H1 (cell line): ENCODE data around the gene SIM2. TPM values are rescaled to one million over a fixed set of nuclear protein-coding genes. Genes with fewer than 3 reads are reported as not detected.
A peak's percentile ranks its signal among the peaks of the same experiment; 100 is the strongest.

Experiments
- CTCF ChIA-PET: fragments of 300-600 bp; sonication (Branson Sonifier 250); formaldehyde crosslinking; loops from one replicate; lab custom pipeline; 2021; ENCODE audit not compliant: partially characterized antibody; lab: Charles Lee
- POLR2A ChIA-PET: fragments of 300-600 bp; sonication (Branson Sonifier 250); formaldehyde crosslinking; loops from one replicate; lab custom pipeline; 2021; ENCODE audit warnings: inconsistent platforms; ENCODE audit not compliant: partially characterized antibody; lab: Charles Lee
- DNase-seq, 2 experiments: peaks; one replicate each; pipeline versions ENCODE4 v3.0.0 to v3.0.0-alpha.2; 2010 to 2022; ENCODE audit warnings: low spot score in 2 of 2, low read depth in 1 of 2, mixed read lengths in 1 of 2
- FAIRE-seq: peaks from 2 replicates; lab custom pipeline; 2011; peaks lifted over from hg19 to GRCh38; lab: Jason Lieb, UNC
- H2AFZ ChIP-seq: 2 replicates; pipeline ENCODE4 v1.8.1; 2012; ENCODE audit warnings: low read length, inconsistent platforms
- H2AK5ac ChIP-seq: 2 replicates; pipeline ENCODE4 v1.6.1; 2013; ENCODE audit warnings: low read depth, low read length
- H2BK120ac ChIP-seq: replicated peaks from 2 replicates; pipeline ENCODE3; 2013; ENCODE audit warnings: low read depth, low read length, inconsistent platforms
- H2BK12ac ChIP-seq: 2 replicates; pipeline ENCODE4 v1.6.1; 2013; ENCODE audit warnings: low read depth, low read length
- H2BK15ac ChIP-seq: 2 replicates; pipeline ENCODE4 v1.6.1; 2013; ENCODE audit warnings: low read length
- H2BK20ac ChIP-seq: 2 replicates; pipeline ENCODE4 v1.6.1; 2013; ENCODE audit warnings: low read length
- H2BK5ac ChIP-seq: 2 replicates; pipeline ENCODE4 v1.6.1; 2013; ENCODE audit warnings: low read depth, low read length
- H3K14ac ChIP-seq: 2 replicates; pipeline ENCODE4 v1.6.1; 2013; ENCODE audit warnings: inconsistent platforms; ENCODE audit not compliant: insufficient read length
- H3K18ac ChIP-seq: 2 replicates; pipeline ENCODE4 v1.6.1; 2013; ENCODE audit warnings: low read length; ENCODE audit errors: extremely low read depth
- H3K23ac ChIP-seq: 2 replicates; pipeline ENCODE4 v1.6.1; 2013; ENCODE audit warnings: inconsistent platforms; ENCODE audit not compliant: insufficient read length
- H3K23me2 ChIP-seq: 2 replicates; pipeline ENCODE4 v1.6.1; 2013; ENCODE audit warnings: low read depth, low read length
- H3K27ac ChIP-seq: 2 replicates; pipeline ENCODE4 v1.6.1; 2011; ENCODE audit warnings: low read depth, low read length, inconsistent platforms
- H3K27me3 ChIP-seq, 4 experiments: replicated peaks in 1 of 4; 1 replicate in 1 of 4; 2 replicates in 3 of 4; pipeline versions ENCODE4 v1.6.1 to v1.8.1; 2011 to 2013; ENCODE audit warnings: low read length in 3 of 4, mild to moderate bottlenecking in 3 of 4, inconsistent platforms in 2 of 4, mixed read lengths in 2 of 4, moderate library complexity in 1 of 4; ENCODE audit not compliant: control insufficient read depth in 3 of 4, insufficient read depth in 3 of 4; ENCODE audit errors: extremely low read depth in 1 of 4
- H3K36me3 ChIP-seq, 4 experiments: 2 replicates each; pipeline versions ENCODE4 v1.6.1 to v1.8.1; 2011 to 2013; ENCODE audit warnings: mild to moderate bottlenecking in 4 of 4, low read length in 3 of 4, moderate library complexity in 2 of 4, control low read depth in 1 of 4, inconsistent platforms in 1 of 4; ENCODE audit not compliant: insufficient read depth in 4 of 4, control insufficient read depth in 2 of 4
- H3K4ac ChIP-seq: replicated peaks from 2 replicates; pipeline ENCODE3; 2013; ENCODE audit warnings: low read length, low read depth, mixed read lengths, inconsistent platforms; ENCODE audit not compliant: insufficient read length
- H3K4me1 ChIP-seq, 4 experiments: replicated peaks in 1 of 4; 1 replicate in 1 of 4; 2 replicates in 3 of 4; pipeline versions ENCODE4 v1.6.1 to v1.8.1; 2011 to 2013; ENCODE audit warnings: low read length in 3 of 4, inconsistent platforms in 2 of 4, mixed read lengths in 1 of 4; ENCODE audit not compliant: insufficient read depth in 4 of 4, control insufficient read depth in 3 of 4
- H3K4me2 ChIP-seq, 2 experiments: 2 replicates each; pipeline versions ENCODE4 v1.6.1 to v1.8.1; 2011 to 2013; ENCODE audit warnings: low read depth in 2 of 2, low read length in 2 of 2, control low read depth in 1 of 2, inconsistent platforms in 1 of 2, mild to moderate bottlenecking in 1 of 2; ENCODE audit not compliant: insufficient read depth in 1 of 2
- H3K4me3 ChIP-seq, 4 experiments: fragments of 200-600, 300-600 bp in 1 of 4; sonication (generic), shearing (Covaris generic), sonication (Bioruptor Twin) in 1 of 4; 2 replicates each; pipeline versions ENCODE4 v1.5.1 to v1.8.1; 2011 to 2016; ENCODE audit warnings: low read length in 4 of 4, low read depth in 3 of 4, control low read depth in 2 of 4, inconsistent platforms in 2 of 4, mild to moderate bottlenecking in 2 of 4, mixed read lengths in 1 of 4, moderate library complexity in 1 of 4; ENCODE audit not compliant: insufficient read depth in 2 of 4; ENCODE audit errors: extremely low read depth in 1 of 4
- H3K56ac ChIP-seq: replicated peaks from 2 replicates; pipeline ENCODE3; 2013; ENCODE audit warnings: low read depth, mild to moderate bottlenecking, mixed read lengths, low read length, inconsistent platforms; ENCODE audit not compliant: insufficient read length
- H3K79me1 ChIP-seq: 2 replicates; pipeline ENCODE4 v1.6.1; 2013; ENCODE audit warnings: low read depth, low read length, control low read depth
- H3K79me2 ChIP-seq, 2 experiments: 2 replicates each; pipeline versions ENCODE4 v1.6.1 to v1.8.1; 2012 to 2013; ENCODE audit warnings: low read length in 2 of 2, mild to moderate bottlenecking in 2 of 2, inconsistent platforms in 1 of 2; ENCODE audit not compliant: insufficient read depth in 2 of 2, control insufficient read depth in 1 of 2
- H3K9ac ChIP-seq, 4 experiments: replicated peaks in 1 of 4; 1 replicate in 1 of 4; 2 replicates in 3 of 4; pipeline versions ENCODE4 v1.6.1 to v1.8.1; 2011 to 2013; ENCODE audit warnings: low read depth in 3 of 4, low read length in 3 of 4, control low read depth in 2 of 4, mild to moderate bottlenecking in 2 of 4, moderate library complexity in 2 of 4, inconsistent platforms in 1 of 4; ENCODE audit errors: extremely low read depth in 1 of 4
- H3K9me3 ChIP-seq, 2 experiments: 2 replicates each; pipeline versions ENCODE4 v1.6.1 to v1.8.1; 2012 to 2013; ENCODE audit warnings: mild to moderate bottlenecking in 2 of 2, moderate library complexity in 2 of 2, control low read depth in 1 of 2, inconsistent platforms in 1 of 2, low read depth in 1 of 2, low read length in 1 of 2, mixed read lengths in 1 of 2; ENCODE audit not compliant: insufficient read depth in 2 of 2
- H4K20me1 ChIP-seq, 2 experiments: replicated peaks in 1 of 2; 2 replicates each; pipeline versions ENCODE3 to v1.8.1; 2011 to 2013; ENCODE audit warnings: inconsistent platforms in 2 of 2, low read length in 2 of 2, mild to moderate bottlenecking in 1 of 2; ENCODE audit not compliant: insufficient read depth in 2 of 2, control insufficient read depth in 1 of 2
- H4K5ac ChIP-seq: 2 replicates; pipeline ENCODE4 v1.6.1; 2013; ENCODE audit warnings: low read length, low read depth, mixed read lengths, inconsistent platforms; ENCODE audit not compliant: insufficient read length
- H4K8ac ChIP-seq: 2 replicates; pipeline ENCODE4 v1.8.0; 2013; ENCODE audit warnings: mild to moderate bottlenecking, moderate library complexity, low read length, inconsistent platforms; ENCODE audit not compliant: insufficient read depth; ENCODE audit errors: extremely low read depth
- H4K91ac ChIP-seq: replicated peaks from 2 replicates; pipeline ENCODE3; 2013; ENCODE audit warnings: low read length, mixed read lengths, inconsistent platforms; ENCODE audit not compliant: insufficient read length
- PHF8 ChIP-seq: fragments of 200-600 bp; sonication (generic); conservative IDR thresholded peaks from 2 replicates; pipeline ENCODE4 v1.7.1; 2012; ENCODE audit warnings: low read depth, mild to moderate bottlenecking, inconsistent platforms, low read length, moderate library complexity
- SP1 ChIP-seq: IDR thresholded peaks from 2 replicates; pipeline ENCODE4 v1.6.1; 2011; ENCODE audit warnings: low read depth, low read length
- SRF ChIP-seq: IDR thresholded peaks from 2 replicates; pipeline ENCODE4 v1.6.1; 2011; ENCODE audit warnings: mild to moderate bottlenecking, low read depth, low read length, moderate library complexity
- TAF1 ChIP-seq: IDR thresholded peaks from 2 replicates; pipeline ENCODE4 v1.6.1; 2011; ENCODE audit warnings: mild to moderate bottlenecking, low read depth, low read length
- TBP ChIP-seq: IDR thresholded peaks from 2 replicates; pipeline ENCODE4 v1.6.1; 2011; ENCODE audit warnings: low read depth, low read length, improper control_type of control experiment
- WGBS, 2 experiments: shearing (Covaris generic) in 1 of 2; methylation state at CpG; one replicate each; pipeline versions ENCODE4 v1.1.6 to v1.1.7; 2013 to 2015; ENCODE audit warnings: low lambda C conversion rate in 2 of 2, mixed read lengths in 2 of 2, inconsistent platforms in 1 of 2, low coverage in 1 of 2, missing lambda C conversion rate in 1 of 2; ENCODE audit not compliant: insufficient replicate concordance in 2 of 2, insufficient coverage in 1 of 2, insufficient read length in 1 of 2; ENCODE audit errors: extremely low coverage in 1 of 2, missing lambda C conversion rate in 1 of 2; 5-methylcytosine and 5-hydroxymethylcytosine counted together
- polyA plus RNA-seq, 7 experiments: library from polyadenylated mRNA; depleted of rRNA in 3 of 7; stranded (reverse) in 5 of 7; unstranded in 2 of 7; fragments of >200 nt in 5 of 7; fragments of 200-250 nt in 2 of 7; gene quantifications; 1 replicate in 5 of 7; 2 replicates in 1 of 7; 4 replicates in 1 of 7; pipeline versions ENCODE4 v1.2.1 to v1.2.3, GENCODE V29; 2011 to 2013; ENCODE audit warnings: missing spikeins in 2 of 7, mixed read lengths in 2 of 7
- total RNA-seq: library from RNA; stranded (reverse); fragmentation: NEBNext Ultra II Directional; extraction: Animal tissue kit (Norgen Biotek cat#: 25700); gene quantifications from 2 replicates; pipeline ENCODE4 v1.2.1, GENCODE V29; 2021

The SIM2 gene
- total and polyA plus RNA-seq, 2 of the 8 experiments (the other 6 are each of a cell fraction or from before 2014, with no cell fraction given): 0.05 to 0.26 TPM

DNA sequence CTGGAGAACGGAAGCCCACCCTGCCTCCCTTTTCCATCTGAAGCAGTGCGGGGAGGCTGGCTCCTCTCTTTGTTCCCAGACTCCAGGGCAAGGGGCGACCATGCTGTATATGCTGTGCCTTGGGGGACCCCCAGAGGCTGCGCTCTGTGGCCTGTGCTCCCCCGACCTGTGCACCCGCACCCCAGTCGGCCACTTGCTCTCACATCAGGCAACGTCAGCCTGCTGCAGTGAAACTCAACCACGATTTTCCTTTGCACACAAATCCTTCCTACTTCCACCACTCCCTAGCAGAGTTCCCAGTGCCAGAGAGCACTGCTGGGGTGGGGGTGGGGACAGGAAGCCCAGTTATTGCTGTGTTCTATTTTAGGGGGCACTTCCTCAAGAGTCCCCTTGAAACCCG, 52.5 kb downstream of the SIM2 start:
- CTCF ChIA-PET: interaction anchor here (0.7 to 1.1 kb wide), 3 partner anchors 67 to 104 kb away, joined by 3 to 4 read pairs (median 3); no protein-coding TSS in a partner anchor
- no peak for DNase-seq
- POLR2A ChIA-PET: no interaction called here
- TF ChIP-seq TBP (0 out of 2 replicates have a peak, but pooled peaks have one; percentile 15), SRF (no peak), TAF1 (0 out of 2 replicates have a peak, but pooled peaks have one; percentile 27), SP1 (0 out of 2 replicates have a peak, but pooled peaks have one; percentile 16), PHF8 (0 out of 2 replicates have a peak, but pooled peaks have one; percentile 27)

More for the DNA sequence above, 52.5 kb downstream of the SIM2 start:
- no peak overlapping the region for H3K23ac ChIP-seq
- peaks cover 17 to 29% (median 19%) of the 10 kb centered on the region in 4 experiments for H3K4me1 ChIP-seq
- H3K4me2 ChIP-seq: peak overlapping the region; percentile 48 to 67
- H3K14ac ChIP-seq: no peak overlapping the region
- H3K27ac ChIP-seq: peak overlapping the region; percentile 81
- peak overlapping the region in 3 of 4 experiments; percentile 38 to 63 (median 58); a peak in 6 of 7 replicates for H3K9ac ChIP-seq
- H2AK5ac ChIP-seq: peak overlapping the region; percentile 89; the same call in 1 of the 2 replicates
- peak overlapping the region; percentile 44 for H3K18ac ChIP-seq
- 46% methylated on average over 10 of the region's 10 CpGs; no CpG with 5 or more reads in 1 of the 2 experiments for WGBS, 2 experiments
- peak overlapping the region; percentile 76 for H2BK120ac ChIP-seq
- H3K4me3 ChIP-seq: peak overlapping the region in 1 of 4 experiments; percentile 6; a peak in 1 of 8 replicates
- peak overlapping the region; percentile 12; the same call in 1 of the 2 replicates for H2BK15ac ChIP-seq
- no peaks in the 10 kb centered on the region for H3K79me2 ChIP-seq
- H3K4ac ChIP-seq: peak overlapping the region; percentile 45
- peaks cover 0 to 15% (median 7%) of the 10 kb centered on the region in 4 experiments; a peak in 5 of 7 replicates for H3K27me3 ChIP-seq
- H2AFZ ChIP-seq: peak overlapping the region; percentile 74
- peak overlapping the region; percentile 100 for H2BK12ac ChIP-seq
- peaks cover 8% of the 10 kb centered on the region for H3K23me2 ChIP-seq
- peak overlapping the region; percentile 87 for H3K56ac ChIP-seq
- peak overlapping the region; percentile 88; the same call in 1 of the 2 replicates for H2BK20ac ChIP-seq
- no peak for FAIRE-seq
- H4K5ac ChIP-seq: peak overlapping the region; percentile 64
- H3K9me3 ChIP-seq: no peaks in the 10 kb centered on the region
- peak overlapping the region; percentile 95; the same call in 1 of the 2 replicates for H4K8ac ChIP-seq
- H4K20me1 ChIP-seq: no peaks in the 10 kb centered on the region
- peak overlapping the region; percentile 94 for H2BK5ac ChIP-seq
- no peaks in the 10 kb centered on the region for H3K79me1 ChIP-seq
- peak overlapping the region; percentile 96 for H4K91ac ChIP-seq
- no peaks in the 10 kb centered on the region for H3K36me3 ChIP-seq
